B cell (primary cell): ENCODE measurements around the gene GPR162.

Experiments
- EZH2 ChIP-seq: IDR thresholded peaks from 2 replicates; pipeline ENCODE4 v1.6.1; 2012; ENCODE audit warnings: borderline replicate concordance, low read depth, mild to moderate bottlenecking, moderate library complexity, low read length; ENCODE audit not compliant: insufficient read depth, poor library complexity, severe bottlenecking
- TF ChIP-seq, protein P1 (sequence below): fragments of 200-600 bp; IDR thresholded peaks from one replicate; pipeline ENCODE4 v1.8.0; 2022; ENCODE audit warnings: antibody characterized with exemption, mild to moderate bottlenecking

DNA sequence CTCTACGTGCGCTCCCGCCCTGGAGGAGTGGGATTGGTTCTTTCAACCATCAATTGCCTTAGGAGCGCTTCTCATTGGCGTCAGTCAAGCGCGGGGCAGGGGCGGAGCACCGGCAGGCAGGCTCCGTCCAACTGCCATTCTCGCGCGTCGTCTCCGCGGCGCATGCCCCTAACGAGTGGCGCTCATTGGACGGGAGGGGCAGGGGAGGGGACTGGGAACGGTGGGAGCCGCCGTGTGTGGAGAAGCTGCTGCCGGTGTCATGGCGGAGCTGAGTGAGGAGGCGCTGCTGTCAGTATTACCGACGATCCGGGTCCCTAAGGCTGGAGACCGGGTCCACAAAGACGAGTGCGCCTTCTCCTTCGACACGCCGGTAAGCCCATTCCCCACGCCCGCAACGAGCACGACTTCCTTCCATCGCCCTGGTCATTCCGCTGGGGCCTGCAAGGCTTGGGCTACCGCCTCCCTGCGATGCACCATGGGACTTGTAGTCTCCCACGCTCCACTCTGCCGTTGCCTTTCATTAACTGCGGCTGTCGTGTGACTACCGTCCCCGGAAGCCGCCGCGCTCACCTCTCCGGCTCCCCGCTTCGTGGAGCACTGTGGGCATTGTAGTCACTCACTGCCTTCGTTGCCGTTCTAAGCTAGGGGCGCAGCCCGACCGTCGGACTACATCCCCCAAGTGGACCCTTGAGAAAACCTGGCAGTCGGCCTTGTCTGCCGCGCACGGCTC lies 30.5 kb downstream of the GPR162 start, which contains the start of gene USP5:
- TF ChIP-seq, protein P1, sequence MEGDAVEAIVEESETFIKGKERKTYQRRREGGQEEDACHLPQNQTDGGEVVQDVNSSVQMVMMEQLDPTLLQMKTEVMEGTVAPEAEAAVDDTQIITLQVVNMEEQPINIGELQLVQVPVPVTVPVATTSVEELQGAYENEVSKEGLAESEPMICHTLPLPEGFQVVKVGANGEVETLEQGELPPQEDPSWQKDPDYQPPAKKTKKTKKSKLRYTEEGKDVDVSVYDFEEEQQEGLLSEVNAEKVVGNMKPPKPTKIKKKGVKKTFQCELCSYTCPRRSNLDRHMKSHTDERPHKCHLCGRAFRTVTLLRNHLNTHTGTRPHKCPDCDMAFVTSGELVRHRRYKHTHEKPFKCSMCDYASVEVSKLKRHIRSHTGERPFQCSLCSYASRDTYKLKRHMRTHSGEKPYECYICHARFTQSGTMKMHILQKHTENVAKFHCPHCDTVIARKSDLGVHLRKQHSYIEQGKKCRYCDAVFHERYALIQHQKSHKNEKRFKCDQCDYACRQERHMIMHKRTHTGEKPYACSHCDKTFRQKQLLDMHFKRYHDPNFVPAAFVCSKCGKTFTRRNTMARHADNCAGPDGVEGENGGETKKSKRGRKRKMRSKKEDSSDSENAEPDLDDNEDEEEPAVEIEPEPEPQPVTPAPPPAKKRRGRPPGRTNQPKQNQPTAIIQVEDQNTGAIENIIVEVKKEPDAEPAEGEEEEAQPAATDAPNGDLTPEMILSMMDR, result no peak
- TF ChIP-seq EZH2, result no peak
